Lung (tissue), 12 donors: ENCODE data around the gene FBXO30. TPM values are rescaled to one million over a fixed set of nuclear protein-coding genes. Genes with fewer than 3 reads are reported as not detected.

Experiments used
- ATAC-seq: fragments of 200-7000 bp; cut with Tn5 transposase; one replicate; pipeline ENCODE4 v1.9.1; 2020; ENCODE audit warnings: moderate number of reproducible peaks; ENCODE audit not compliant: insufficient read depth, low FRiP score
- DNase-seq, 3 donors: peaks; one replicate each; pipeline ENCODE4 v3.0.0-alpha.2; 2013 to 2017
- H3K27ac ChIP-seq, 2 donors: one replicate each; pipeline ENCODE4 v1.5.1; 2013; ENCODE audit warnings: mild to moderate bottlenecking in 2 of 2, moderate library complexity in 2 of 2, control low read depth in 1 of 2, inconsistent platforms in 1 of 2, low read depth in 1 of 2, low read length in 1 of 2
- H3K27me3 ChIP-seq, 3 donors: one replicate each; pipeline ENCODE4 v1.5.1; 2013; ENCODE audit warnings: low read length in 2 of 3; ENCODE audit not compliant: control insufficient read depth in 3 of 3, insufficient read depth in 3 of 3
- H3K36me3 ChIP-seq, 4 donors: one replicate each; pipeline ENCODE4 v1.5.1; 2013; ENCODE audit warnings: low read length in 4 of 4, mild to moderate bottlenecking in 1 of 4, moderate library complexity in 1 of 4; ENCODE audit not compliant: control insufficient read depth in 4 of 4, insufficient read depth in 4 of 4
- H3K4me1 ChIP-seq, 5 donors: one replicate each; pipeline ENCODE4 v1.5.1; 2013; ENCODE audit warnings: low read length in 5 of 5, mild to moderate bottlenecking in 2 of 5, moderate library complexity in 1 of 5; ENCODE audit not compliant: control insufficient read depth in 5 of 5, insufficient read depth in 5 of 5
- H3K4me3 ChIP-seq: one replicate; pipeline ENCODE4 v1.5.1; 2013; ENCODE audit warnings: mild to moderate bottlenecking, control low read depth, moderate library complexity
- H3K9ac ChIP-seq, 2 donors: one replicate each; pipeline ENCODE4 v1.5.1; 2013; ENCODE audit warnings: low read length in 2 of 2, control low read depth in 1 of 2; ENCODE audit not compliant: insufficient read depth in 1 of 2
- H3K9me3 ChIP-seq, 4 donors: one replicate each; pipeline ENCODE4 v1.5.1; 2013; ENCODE audit warnings: low read length in 3 of 4, mild to moderate bottlenecking in 1 of 4, moderate library complexity in 1 of 4; ENCODE audit not compliant: control insufficient read depth in 4 of 4, insufficient read depth in 3 of 4
- WGBS, 2 donors: extraction: QIAGEN DNeasy Blood & Tissue Kit; methylation state at CpG; one replicate each; pipeline ENCODE4 v1.1.7; 2013; 5-methylcytosine and 5-hydroxymethylcytosine counted together
- polyA plus RNA-seq, 2 donors: library from polyadenylated mRNA; stranded (reverse); fragments of 200-250 nt; gene quantifications; one replicate each; pipeline ENCODE4 v1.2.1, GENCODE V29; 2013
- total RNA-seq, 2 donors: library from RNA; depleted of rRNA in 1 of 2; stranded (reverse); fragments of >200 nt in 1 of 2; gene quantifications; one replicate each; pipeline ENCODE4 v1.2.1, GENCODE V29; 2014 to 2021
- TF ChIP-seq, protein P1 (sequence below): IDR thresholded peaks from 2 replicates; pipeline ENCODE4 v1.5.1; 2012; ENCODE audit warnings: mild to moderate bottlenecking; ENCODE audit errors: control extremely low read depth, extremely low read depth
- donor health status: control.
- donor health status: control.
- donor health status: Bipolar disorder and iron deficiency.
- donor health status: healthy.
- donor health status: DM: yes; HTN: yes; CAD: no.

Gene FBXO30
- total and polyA plus RNA-seq, 4 donors = 3.9 to 16.1 (median 5.6) TPM

- 75 to 84% methylated on average over 5 of the region's 5 CpGs for WGBS, 2 donors
- peaks cover 0 to 4% (median under 1%) of the 10 kb centered on the region in 4 donors for H3K9me3 ChIP-seq
- no peak for ATAC-seq
- H3K36me3 ChIP-seq = peaks cover 0 to 4% (median 0%) of the 10 kb centered on the region in 4 donors
- H3K9ac ChIP-seq = no peak overlapping the region
- DNase-seq = no peak
- no peak overlapping the region for H3K4me3 ChIP-seq
- no peak overlapping the region for H3K27ac ChIP-seq
- TF ChIP-seq, protein P1, sequence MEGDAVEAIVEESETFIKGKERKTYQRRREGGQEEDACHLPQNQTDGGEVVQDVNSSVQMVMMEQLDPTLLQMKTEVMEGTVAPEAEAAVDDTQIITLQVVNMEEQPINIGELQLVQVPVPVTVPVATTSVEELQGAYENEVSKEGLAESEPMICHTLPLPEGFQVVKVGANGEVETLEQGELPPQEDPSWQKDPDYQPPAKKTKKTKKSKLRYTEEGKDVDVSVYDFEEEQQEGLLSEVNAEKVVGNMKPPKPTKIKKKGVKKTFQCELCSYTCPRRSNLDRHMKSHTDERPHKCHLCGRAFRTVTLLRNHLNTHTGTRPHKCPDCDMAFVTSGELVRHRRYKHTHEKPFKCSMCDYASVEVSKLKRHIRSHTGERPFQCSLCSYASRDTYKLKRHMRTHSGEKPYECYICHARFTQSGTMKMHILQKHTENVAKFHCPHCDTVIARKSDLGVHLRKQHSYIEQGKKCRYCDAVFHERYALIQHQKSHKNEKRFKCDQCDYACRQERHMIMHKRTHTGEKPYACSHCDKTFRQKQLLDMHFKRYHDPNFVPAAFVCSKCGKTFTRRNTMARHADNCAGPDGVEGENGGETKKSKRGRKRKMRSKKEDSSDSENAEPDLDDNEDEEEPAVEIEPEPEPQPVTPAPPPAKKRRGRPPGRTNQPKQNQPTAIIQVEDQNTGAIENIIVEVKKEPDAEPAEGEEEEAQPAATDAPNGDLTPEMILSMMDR = no peak
- H3K27me3 ChIP-seq = no peaks in the 10 kb centered on the region
- peaks cover 0 to 6% (median 0%) of the 10 kb centered on the region in 5 donors for H3K4me1 ChIP-seq
These were observed 30.8 kb downstream of the FBXO30 start for GRCh38 chr6:145783796-145784195.

DNA sequence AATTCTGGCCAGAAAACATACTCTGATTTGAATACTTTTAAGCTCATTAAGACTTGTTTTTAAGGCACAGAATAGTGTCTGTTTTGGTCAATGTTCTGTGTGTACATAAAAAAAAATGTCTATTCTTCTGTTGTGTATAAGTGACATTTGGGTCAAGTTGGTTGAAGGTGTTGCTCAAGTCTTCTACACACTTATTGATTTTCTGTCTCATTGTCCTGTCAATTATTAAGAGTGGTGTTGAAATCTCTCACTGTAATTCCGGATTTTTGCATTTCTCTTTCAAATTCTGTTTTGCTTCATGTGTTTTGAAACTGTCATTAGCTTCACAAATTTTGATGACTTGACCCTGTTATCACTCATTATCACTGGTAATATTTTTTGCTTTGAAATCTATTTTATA is 41.7 kb downstream of the FBXO30 start:
- WGBS, 2 donors = 84 to 93% methylated on average over 1 of the region's 1 CpG
- H3K36me3 ChIP-seq = no peaks in the 10 kb centered on the region
- DNase-seq (no peak), ATAC-seq (no peak)
- TF ChIP-seq, protein P1 = no peak
- no peaks in the 10 kb centered on the region for H3K4me1 ChIP-seq
- no peak overlapping the region for H3K27ac ChIP-seq
- H3K4me3 ChIP-seq = no peak overlapping the region
- no peaks in the 10 kb centered on the region for H3K27me3 ChIP-seq
- no peaks in the 10 kb centered on the region for H3K9me3 ChIP-seq
- H3K9ac ChIP-seq = no peak overlapping the region

DNA sequence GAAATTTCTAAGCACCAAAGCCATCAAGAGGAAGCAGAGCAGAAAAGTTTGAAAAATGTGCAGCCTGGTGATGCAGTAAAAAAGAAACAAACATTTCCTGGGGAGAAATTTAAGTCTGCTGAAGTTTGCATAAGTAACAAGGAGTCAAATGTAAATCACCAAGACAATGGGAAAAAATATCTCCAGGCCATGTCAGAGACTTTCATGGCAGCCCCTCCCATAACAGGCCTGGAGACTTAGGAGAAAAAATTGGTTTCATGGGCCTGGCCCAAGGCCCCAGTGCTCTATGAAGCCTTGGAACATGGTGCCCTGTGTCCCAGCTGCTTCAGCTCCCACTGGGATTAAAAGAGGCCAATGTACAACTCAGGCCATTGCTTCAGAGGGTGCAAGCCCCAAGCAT is 49.1 kb downstream of the FBXO30 start:
- Histone ChIP-seq H3K9ac (no peak overlapping the region), H3K9me3 (no peaks in the 10 kb centered on the region), H3K4me1 (peaks cover 0 to 4% (median 0%) of the 10 kb centered on the region in 5 donors), H3K27me3 (no peaks in the 10 kb centered on the region), H3K36me3 (no peaks in the 10 kb centered on the region), H3K27ac (no peak overlapping the region), H3K4me3 (no peak overlapping the region)
- ATAC-seq (no peak), DNase-seq (no peak)
- TF ChIP-seq, protein P1 = no peak

DNA sequence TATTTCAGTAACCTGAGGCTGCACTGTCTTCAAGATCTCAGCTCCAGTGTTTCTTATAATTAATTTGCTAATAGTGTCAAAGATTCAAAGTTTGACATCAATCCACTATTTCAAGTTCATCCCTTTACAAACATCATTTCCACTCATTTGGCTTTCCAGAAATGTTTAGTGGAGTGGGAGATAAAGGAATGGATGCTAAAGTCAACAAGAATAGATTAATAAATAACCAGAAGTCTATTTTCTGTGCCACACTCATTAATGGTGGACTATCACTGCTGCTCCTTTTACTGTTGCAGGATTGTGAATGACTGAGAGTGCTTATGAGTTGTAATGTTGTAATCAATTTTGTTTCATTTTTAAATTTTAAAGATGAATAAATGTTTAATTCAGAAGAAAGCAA is 50.9 kb downstream of the FBXO30 start:
- no peak overlapping the region for H3K9ac ChIP-seq
- H3K27ac ChIP-seq = no peak overlapping the region
- H3K27me3 ChIP-seq = no peaks in the 10 kb centered on the region
- H3K4me1 ChIP-seq = peaks cover 0 to 4% (median 0%) of the 10 kb centered on the region in 5 donors
- no peak overlapping the region for H3K4me3 ChIP-seq
- H3K36me3 ChIP-seq = no peaks in the 10 kb centered on the region
- ATAC-seq = no peak
- no peak for DNase-seq
- H3K9me3 ChIP-seq = no peaks in the 10 kb centered on the region
- TF ChIP-seq, protein P1 = no peak
